ENCODE measurements around the gene LRRC23.
"Not testable (repeated sequence)": the region's sequence is repeated elsewhere in the genome, so short reads cannot be mapped to it uniquely, and the experiment has no call there.

- not testable (repeated sequence) for TF ChIP-seq POLR2A (IDR thresholded peaks at IDR 0.05)
- TF ChIP-seq, protein P1, sequence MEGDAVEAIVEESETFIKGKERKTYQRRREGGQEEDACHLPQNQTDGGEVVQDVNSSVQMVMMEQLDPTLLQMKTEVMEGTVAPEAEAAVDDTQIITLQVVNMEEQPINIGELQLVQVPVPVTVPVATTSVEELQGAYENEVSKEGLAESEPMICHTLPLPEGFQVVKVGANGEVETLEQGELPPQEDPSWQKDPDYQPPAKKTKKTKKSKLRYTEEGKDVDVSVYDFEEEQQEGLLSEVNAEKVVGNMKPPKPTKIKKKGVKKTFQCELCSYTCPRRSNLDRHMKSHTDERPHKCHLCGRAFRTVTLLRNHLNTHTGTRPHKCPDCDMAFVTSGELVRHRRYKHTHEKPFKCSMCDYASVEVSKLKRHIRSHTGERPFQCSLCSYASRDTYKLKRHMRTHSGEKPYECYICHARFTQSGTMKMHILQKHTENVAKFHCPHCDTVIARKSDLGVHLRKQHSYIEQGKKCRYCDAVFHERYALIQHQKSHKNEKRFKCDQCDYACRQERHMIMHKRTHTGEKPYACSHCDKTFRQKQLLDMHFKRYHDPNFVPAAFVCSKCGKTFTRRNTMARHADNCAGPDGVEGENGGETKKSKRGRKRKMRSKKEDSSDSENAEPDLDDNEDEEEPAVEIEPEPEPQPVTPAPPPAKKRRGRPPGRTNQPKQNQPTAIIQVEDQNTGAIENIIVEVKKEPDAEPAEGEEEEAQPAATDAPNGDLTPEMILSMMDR (IDR thresholded peaks at IDR 0.05), result not testable (repeated sequence)
These were observed 18.2 kb upstream of the LRRC23 start for GRCh38 chr12:6886206-6886999.
